Stimulated activated CD4-positive, alpha-beta T cell treated with anti-CD3 and anti-CD28 coated beads, Interleukin-1b, Interleukin-23, amount 100 ng/mL, for 48 hours (primary cell): Measurements from ENCODE around the gene NATD1.

ENCODE experiments used
- DNase-seq: peaks from one replicate; pipeline ENCODE4 v3.0.0-alpha.2; 2020

The NATD1 gene

GRCh38 chr17:21272881-21273792 is 19.9 kb upstream of the NATD1 start:
- DNase-seq: no peak

- DNase-seq: no peak
Measured at GRCh38 chr17:21272250-21272649, 19.0 kb upstream of the NATD1 start.

GRCh38 chr17:21271454-21272183 is 18.4 kb upstream of the NATD1 start:
- DNase-seq: no peak

GRCh38 chr17:21269394-21269793 is 16.2 kb upstream of the NATD1 start:
- no peak for DNase-seq

GRCh38 chr17:21268596-21269188 is 15.5 kb upstream of the NATD1 start:
- DNase-seq: no peak

- no peak for DNase-seq
Measured at GRCh38 chr17:21263376-21263775, 10.2 kb upstream of the NATD1 start.

- no peak for DNase-seq
Measured at GRCh38 chr17:21262259-21262993, 9.2 kb upstream of the NATD1 start.

- DNase-seq: no peak
Measured at GRCh38 chr17:21258593-21258992, 5.4 kb upstream of the NATD1 start.

- no peak for DNase-seq
Measured at GRCh38 chr17:21253646-21254441, 634 bp upstream of the NATD1 start.

- DNase-seq: no peak
Measured at GRCh38 chr17:21252289-21252795, 868 bp downstream of the NATD1 start.

GRCh38 chr17:21251337-21252010 is 1.7 kb downstream of the NATD1 start:
- no peak for DNase-seq

GRCh38 chr17:21250854-21251253 is 2.4 kb downstream of the NATD1 start:
- no peak for DNase-seq

- no peak for DNase-seq
Measured at GRCh38 chr17:21249920-21250703, 3.1 kb downstream of the NATD1 start.

GRCh38 chr17:21249086-21249795 is 4.0 kb downstream of the NATD1 start:
- DNase-seq: no peak

- DNase-seq: no peak
Measured at GRCh38 chr17:21248500-21248899, 4.7 kb downstream of the NATD1 start.

- no peak for DNase-seq
Measured at GRCh38 chr17:21247552-21248258, 5.5 kb downstream of the NATD1 start.

GRCh38 chr17:21246698-21247097 is 6.5 kb downstream of the NATD1 start:
- no peak for DNase-seq

GRCh38 chr17:21245639-21246084 is 7.5 kb downstream of the NATD1 start:
- DNase-seq: no peak
